Measurements from ENCODE around the gene ZNF195.

The ZNF195 gene

GRCh38 chr11:3357994-3358676, 20.8 kb downstream of the ZNF195 start:
- Histone ChIP-seq H3K27ac (ENCODE audit: poor library complexity, severe bottlenecking) (no peak overlapping the region), H3K4me1 (ENCODE audit: insufficient read depth, poor library complexity, severe bottlenecking) (no peaks in the 10 kb centered on the region), H3K36me3 (ENCODE audit: low read depth) (peaks cover 45% of the 10 kb centered on the region), H3K27me3 (ENCODE audit: insufficient read depth, poor library complexity, severe bottlenecking) (no peaks in the 10 kb centered on the region), H3K9me3 (ENCODE audit: severe bottlenecking) (peaks cover 48% of the 10 kb centered on the region), H3K4me3 (ENCODE audit: severe bottlenecking) (no peak overlapping the region)
- TF ChIP-seq, protein P1, sequence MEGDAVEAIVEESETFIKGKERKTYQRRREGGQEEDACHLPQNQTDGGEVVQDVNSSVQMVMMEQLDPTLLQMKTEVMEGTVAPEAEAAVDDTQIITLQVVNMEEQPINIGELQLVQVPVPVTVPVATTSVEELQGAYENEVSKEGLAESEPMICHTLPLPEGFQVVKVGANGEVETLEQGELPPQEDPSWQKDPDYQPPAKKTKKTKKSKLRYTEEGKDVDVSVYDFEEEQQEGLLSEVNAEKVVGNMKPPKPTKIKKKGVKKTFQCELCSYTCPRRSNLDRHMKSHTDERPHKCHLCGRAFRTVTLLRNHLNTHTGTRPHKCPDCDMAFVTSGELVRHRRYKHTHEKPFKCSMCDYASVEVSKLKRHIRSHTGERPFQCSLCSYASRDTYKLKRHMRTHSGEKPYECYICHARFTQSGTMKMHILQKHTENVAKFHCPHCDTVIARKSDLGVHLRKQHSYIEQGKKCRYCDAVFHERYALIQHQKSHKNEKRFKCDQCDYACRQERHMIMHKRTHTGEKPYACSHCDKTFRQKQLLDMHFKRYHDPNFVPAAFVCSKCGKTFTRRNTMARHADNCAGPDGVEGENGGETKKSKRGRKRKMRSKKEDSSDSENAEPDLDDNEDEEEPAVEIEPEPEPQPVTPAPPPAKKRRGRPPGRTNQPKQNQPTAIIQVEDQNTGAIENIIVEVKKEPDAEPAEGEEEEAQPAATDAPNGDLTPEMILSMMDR (IDR thresholded peaks at IDR 0.05; ENCODE audit: poor library complexity, severe bottlenecking): no peak
- DNase-seq (ENCODE audit: low spot score) (no peak), ATAC-seq (ENCODE audit: low read depth) (no peak)

GRCh38 chr11:3357302-3357701, 21.6 kb downstream of the ZNF195 start:
- no peak for ATAC-seq (ENCODE audit: low read depth)
- H3K36me3 ChIP-seq (ENCODE audit: low read depth): peaks cover 37% of the 10 kb centered on the region
- H3K9me3 ChIP-seq (ENCODE audit: severe bottlenecking): peaks cover 40% of the 10 kb centered on the region
- H3K4me1 ChIP-seq (ENCODE audit: insufficient read depth, poor library complexity, severe bottlenecking): no peaks in the 10 kb centered on the region
- H3K27me3 ChIP-seq (ENCODE audit: insufficient read depth, poor library complexity, severe bottlenecking): no peaks in the 10 kb centered on the region
- H3K27ac ChIP-seq (ENCODE audit: poor library complexity, severe bottlenecking): no peak overlapping the region
- no peak overlapping the region for H3K4me3 ChIP-seq (ENCODE audit: severe bottlenecking)
- DNase-seq (ENCODE audit: low spot score): no peak
- TF ChIP-seq, protein P1 (IDR thresholded peaks at IDR 0.05; ENCODE audit: poor library complexity, severe bottlenecking): no peak

DNA sequence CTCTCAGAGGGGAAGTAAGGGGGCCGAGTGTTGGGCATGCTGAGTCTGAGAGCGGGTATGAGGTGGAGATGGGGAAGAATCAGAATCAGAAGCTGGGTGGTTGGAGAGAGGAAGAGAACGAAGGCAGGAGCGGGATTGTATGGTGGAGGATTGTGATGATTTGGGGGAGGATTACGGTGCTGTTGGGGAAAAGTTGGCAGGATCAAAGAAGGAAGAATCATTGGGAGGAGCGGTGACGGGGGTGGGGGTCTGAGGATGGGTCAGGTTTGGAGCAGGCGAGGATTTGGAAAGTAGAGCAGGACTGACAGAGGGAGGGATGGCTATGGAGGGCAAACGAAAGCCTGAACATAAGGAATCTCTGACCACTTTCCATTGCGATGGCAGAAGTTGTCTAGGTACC, 22.1 kb downstream of the ZNF195 start:
- H3K4me1 ChIP-seq (ENCODE audit: insufficient read depth, poor library complexity, severe bottlenecking): no peaks in the 10 kb centered on the region
- H3K9me3 ChIP-seq (ENCODE audit: severe bottlenecking): peaks cover 36% of the 10 kb centered on the region
- DNase-seq (ENCODE audit: low spot score) (no peak), ATAC-seq (ENCODE audit: low read depth) (no peak)
- TF ChIP-seq, protein P1 (IDR thresholded peaks at IDR 0.05; ENCODE audit: poor library complexity, severe bottlenecking): no peak
- H3K27me3 ChIP-seq (ENCODE audit: insufficient read depth, poor library complexity, severe bottlenecking): no peaks in the 10 kb centered on the region
- peaks cover 32% of the 10 kb centered on the region for H3K36me3 ChIP-seq (ENCODE audit: low read depth)
- no peak overlapping the region for H3K4me3 ChIP-seq (ENCODE audit: severe bottlenecking)
- no peak overlapping the region for H3K27ac ChIP-seq (ENCODE audit: poor library complexity, severe bottlenecking)

GRCh38 chr11:3353066-3353465, 25.9 kb downstream of the ZNF195 start:
- DNase-seq (ENCODE audit: low spot score): no peak
- H3K27me3 ChIP-seq (ENCODE audit: insufficient read depth, poor library complexity, severe bottlenecking): no peaks in the 10 kb centered on the region
- TF ChIP-seq, protein P1 (IDR thresholded peaks at IDR 0.05; ENCODE audit: poor library complexity, severe bottlenecking): no peak
- no peak overlapping the region for H3K4me3 ChIP-seq (ENCODE audit: severe bottlenecking)
- no peak for ATAC-seq (ENCODE audit: low read depth)
- no peak overlapping the region for H3K27ac ChIP-seq (ENCODE audit: poor library complexity, severe bottlenecking)
- no peaks in the 10 kb centered on the region for H3K36me3 ChIP-seq (ENCODE audit: low read depth)
- H3K9me3 ChIP-seq (ENCODE audit: severe bottlenecking): peaks cover 11% of the 10 kb centered on the region
- no peaks in the 10 kb centered on the region for H3K4me1 ChIP-seq (ENCODE audit: insufficient read depth, poor library complexity, severe bottlenecking)

DNA sequence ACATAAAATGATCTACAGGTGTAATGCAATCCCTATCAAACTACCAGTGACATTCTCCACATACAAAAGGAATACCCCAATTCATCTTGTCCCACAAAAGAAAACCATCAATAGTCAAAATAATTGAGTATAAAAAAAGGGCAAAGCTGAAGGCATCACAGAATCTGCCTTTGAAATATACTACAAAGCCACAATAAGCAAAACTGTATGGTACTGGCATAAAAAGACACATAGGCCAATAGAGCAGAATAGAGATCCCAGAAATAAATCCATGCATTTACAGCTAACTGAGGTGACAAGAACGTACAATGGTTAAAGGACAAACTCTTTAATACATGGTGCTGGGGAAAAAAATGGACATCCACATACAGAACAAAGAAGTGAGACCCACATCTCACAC, 31.8 kb downstream of the ZNF195 start:
- Histone ChIP-seq H3K4me1 (ENCODE audit: insufficient read depth, poor library complexity, severe bottlenecking) (no peaks in the 10 kb centered on the region), H3K27me3 (ENCODE audit: insufficient read depth, poor library complexity, severe bottlenecking) (peaks cover 4% of the 10 kb centered on the region), H3K27ac (ENCODE audit: poor library complexity, severe bottlenecking) (no peak overlapping the region), H3K36me3 (ENCODE audit: low read depth) (no peaks in the 10 kb centered on the region), H3K4me3 (ENCODE audit: severe bottlenecking) (no peak overlapping the region), H3K9me3 (ENCODE audit: severe bottlenecking) (no peaks in the 10 kb centered on the region)
- TF ChIP-seq, protein P1 (IDR thresholded peaks at IDR 0.05; ENCODE audit: poor library complexity, severe bottlenecking): no peak
- ATAC-seq (ENCODE audit: low read depth): no peak
- DNase-seq (ENCODE audit: low spot score): no peak
